Neural crest cell (in vitro differentiated cells): ENCODE results near the gene CSE1L. TPM values are rescaled to one million over a fixed set of nuclear protein-coding genes. Genes with fewer than 3 reads are reported as not detected.

Experiments used
- DNase-seq: peaks from one replicate; pipeline ENCODE4 v3.0.0; 2021; ENCODE audit warnings: low read depth, mixed read lengths, low spot score
- H3K27ac Mint-ChIP-seq: one replicate; pipeline ENCODE4 v1.8.0; 2021; ENCODE audit warnings: mild to moderate bottlenecking, mixed read lengths; ENCODE audit not compliant: unreplicated experiment
- H3K27me3 Mint-ChIP-seq: 2 replicates; pipeline ENCODE4 v1.8.0; 2021; ENCODE audit warnings: low read depth, mild to moderate bottlenecking, mixed read lengths
- H3K36me3 Mint-ChIP-seq: 2 replicates; pipeline ENCODE4 v1.8.0; 2021; ENCODE audit warnings: low read depth, mild to moderate bottlenecking, mixed read lengths
- H3K4me1 Mint-ChIP-seq: 2 replicates; pipeline ENCODE4 v1.8.0; 2021; ENCODE audit warnings: mixed read lengths
- H3K4me3 Mint-ChIP-seq: one replicate; pipeline ENCODE4 v1.8.0; 2021; ENCODE audit warnings: mild to moderate bottlenecking, mixed read lengths
- H3K9me3 Mint-ChIP-seq: 2 replicates; pipeline ENCODE4 v1.8.0; 2021; ENCODE audit warnings: mixed read lengths
- CTCF ChIP-seq: fragments of 200-600 bp; sonication (generic); conservative IDR thresholded peaks from 2 replicates; pipeline ENCODE4 v1.5.0; 2021; ENCODE audit warnings: antibody characterized with exemption, mild to moderate bottlenecking
- total RNA-seq: library from RNA; stranded (reverse); gene quantifications from 2 replicates; pipeline ENCODE4 v1.2.1, GENCODE V29; 2021

CSE1L gene
- total RNA-seq, 1 donor from 2014 or later = 186 TPM

DNA sequence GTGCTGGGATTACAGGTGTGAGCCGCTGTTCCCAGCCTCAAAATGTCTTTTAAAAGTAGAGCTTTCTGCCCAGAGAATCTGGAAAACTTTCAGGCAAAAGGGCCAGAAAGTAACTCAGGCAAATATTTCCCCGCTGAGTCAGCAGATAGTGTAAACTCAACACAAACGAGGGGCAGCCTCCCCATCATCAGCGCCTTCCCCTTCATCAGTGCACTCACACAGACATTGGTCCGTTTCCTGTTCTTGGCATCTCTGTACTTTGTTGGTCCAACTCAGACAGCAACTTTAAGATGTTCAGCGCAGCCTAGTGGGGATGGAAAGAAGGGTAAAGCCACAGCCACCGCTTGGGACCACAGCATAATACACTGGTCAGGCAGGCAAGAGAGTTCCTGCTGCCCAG, 69.5 kb downstream of the CSE1L start:
- Mint-ChIP-seq H3K27ac (no peak overlapping the region), H3K4me3 (no peak overlapping the region), H3K36me3 (peaks cover 34% of the 10 kb centered on the region), H3K27me3 (no peaks in the 10 kb centered on the region), H3K4me1 (no peaks in the 10 kb centered on the region), H3K9me3 (no peaks in the 10 kb centered on the region)
- no peak for TF ChIP-seq CTCF
- no peak for DNase-seq

DNA sequence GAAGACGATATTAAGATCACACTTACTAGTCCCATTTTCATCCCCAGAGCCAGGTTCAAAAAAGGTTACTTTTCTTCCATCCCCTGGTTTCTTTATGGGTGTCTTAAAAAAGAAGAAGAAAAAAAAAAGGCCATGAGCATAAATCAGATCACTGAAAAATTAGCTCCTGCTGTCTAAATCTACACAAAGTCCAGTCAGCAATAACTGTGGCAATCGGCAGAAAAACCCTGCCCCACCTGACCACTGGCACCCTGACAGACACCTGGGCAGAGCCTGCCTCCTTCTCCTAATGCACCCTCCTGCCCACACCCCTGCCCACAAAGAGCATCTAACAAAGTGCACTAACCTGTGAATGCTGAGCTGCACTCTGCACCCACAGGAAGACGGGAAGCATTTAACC, 72.2 kb downstream of the CSE1L start:
- Mint-ChIP-seq H3K27me3 (no peaks in the 10 kb centered on the region), H3K4me1 (no peaks in the 10 kb centered on the region), H3K36me3 (peaks cover 24% of the 10 kb centered on the region), H3K4me3 (no peak overlapping the region), H3K27ac (no peak overlapping the region), H3K9me3 (no peaks in the 10 kb centered on the region)
- DNase-seq = no peak
- TF ChIP-seq CTCF = no peak

DNA sequence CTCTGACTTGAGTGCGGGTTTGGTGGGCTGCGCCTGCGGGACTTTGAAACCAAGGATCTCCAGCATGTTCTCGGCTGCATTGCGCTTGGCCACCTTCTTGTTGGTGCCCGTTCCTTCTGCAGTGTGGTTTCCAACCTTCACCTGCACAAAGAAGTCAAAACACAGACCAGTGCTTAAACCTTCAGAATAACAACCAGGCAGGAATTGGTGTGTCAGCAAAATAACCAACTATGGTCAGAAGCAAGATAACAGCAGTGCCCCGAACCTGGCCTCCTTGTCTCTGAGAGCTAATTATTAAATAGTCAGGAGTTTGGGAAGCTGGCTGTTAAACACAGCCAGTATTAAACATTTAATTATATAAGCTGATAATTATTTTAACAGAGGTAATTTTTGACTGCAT, 73.9 kb downstream of the CSE1L start:
- Mint-ChIP-seq H3K9me3 (no peaks in the 10 kb centered on the region), H3K4me3 (no peak overlapping the region), H3K27me3 (no peaks in the 10 kb centered on the region), H3K36me3 (peaks cover 24% of the 10 kb centered on the region), H3K27ac (no peak overlapping the region), H3K4me1 (no peaks in the 10 kb centered on the region)
- no peak for TF ChIP-seq CTCF
- no peak for DNase-seq

DNA sequence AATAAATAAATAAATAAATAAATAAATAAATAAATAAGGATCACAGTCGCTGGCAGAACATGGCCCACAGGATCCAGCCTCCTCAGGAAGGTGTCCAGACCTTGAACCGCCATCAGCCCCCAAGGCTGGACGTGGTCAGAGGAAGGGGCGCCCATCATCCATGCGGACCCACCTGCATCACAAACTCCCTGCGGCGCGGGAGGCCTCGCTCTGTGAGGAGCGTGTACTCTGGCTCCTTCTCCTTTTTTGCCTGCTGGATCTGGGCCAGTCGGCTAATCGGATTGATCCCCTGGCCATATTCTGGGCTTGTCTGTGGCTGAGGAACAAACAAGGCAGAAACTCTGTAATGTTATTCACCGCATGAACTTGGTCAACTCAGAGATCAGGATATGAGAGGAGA, 76.8 kb downstream of the CSE1L start:
- Mint-ChIP-seq H3K4me3 (no peak overlapping the region), H3K36me3 (peaks cover 18% of the 10 kb centered on the region), H3K27me3 (no peaks in the 10 kb centered on the region), H3K27ac (no peak overlapping the region), H3K9me3 (no peaks in the 10 kb centered on the region), H3K4me1 (no peaks in the 10 kb centered on the region)
- no peak for DNase-seq
- no peak for TF ChIP-seq CTCF

DNA sequence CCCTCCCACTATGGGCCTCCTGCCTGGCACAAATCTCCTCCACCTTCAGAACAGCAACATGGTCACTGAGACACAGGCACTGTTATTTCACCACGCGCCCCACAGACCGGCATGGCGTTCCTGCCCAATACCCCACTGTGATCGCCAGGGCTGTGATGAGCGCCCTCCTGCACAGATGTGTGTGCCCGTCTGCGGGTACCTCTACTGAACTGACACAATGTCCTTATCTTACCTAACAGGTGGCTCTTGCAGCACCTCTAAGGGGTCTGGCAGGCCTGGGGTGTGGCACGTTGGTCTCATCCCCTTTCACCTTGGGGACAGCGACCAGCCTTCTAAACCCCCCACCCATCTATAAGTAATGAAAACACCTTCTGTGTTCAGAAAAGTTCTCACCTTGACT, 77.9 kb downstream of the CSE1L start:
- Mint-ChIP-seq H3K27ac (no peak overlapping the region), H3K4me3 (no peak overlapping the region), H3K27me3 (no peaks in the 10 kb centered on the region), H3K4me1 (no peaks in the 10 kb centered on the region), H3K9me3 (no peaks in the 10 kb centered on the region), H3K36me3 (peaks cover 12% of the 10 kb centered on the region)
- TF ChIP-seq CTCF = no peak
- DNase-seq = no peak

DNA sequence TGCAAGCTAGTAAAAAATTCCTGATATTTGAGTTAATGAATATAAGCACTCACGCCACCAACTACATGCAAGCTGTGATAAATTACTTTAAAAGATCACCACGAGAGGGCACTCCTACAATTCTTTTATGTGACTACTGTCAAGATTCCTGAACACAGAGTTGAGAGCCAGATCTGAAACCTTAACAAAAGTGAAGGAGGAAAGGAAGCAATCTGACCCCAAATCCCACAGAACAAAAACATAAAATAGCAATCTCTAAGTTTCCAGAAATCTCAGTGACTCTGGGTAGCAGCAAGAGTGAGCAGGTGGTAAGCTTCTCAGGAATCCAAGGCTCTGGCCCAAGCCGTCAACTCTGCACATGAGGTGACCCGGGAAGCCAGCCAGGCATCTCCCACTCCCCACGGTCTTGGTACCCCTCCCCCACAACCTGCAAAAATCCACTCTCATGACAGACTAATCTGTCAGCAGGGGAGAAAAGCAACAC, 86.9 kb downstream of the CSE1L start:
- Mint-ChIP-seq H3K4me3 (no peak overlapping the region), H3K4me1 (peaks cover 4% of the 10 kb centered on the region), H3K9me3 (no peaks in the 10 kb centered on the region), H3K36me3 (no peaks in the 10 kb centered on the region), H3K27me3 (no peaks in the 10 kb centered on the region), H3K27ac (no peak overlapping the region)
- DNase-seq = peak; percentile 28
- TF ChIP-seq CTCF = peak; percentile 74
